Naive thymus-derived CD4-positive, alpha-beta T cell (primary cell): ENCODE results near the gene TGFBR2. TPM values are rescaled to one million over a fixed set of nuclear protein-coding genes. Genes with fewer than 3 reads are reported as not detected.
"Not testable (repeated sequence)": the region's sequence is repeated elsewhere in the genome, so short reads cannot be mapped to it uniquely, and the experiment has no call there.

ENCODE experiments used
- ATAC-seq: fragments of 150-1000 bp; cut with Tn5 transposase; 2 replicates; pipeline ENCODE4 v1.10.0; 2021; ENCODE audit warnings: mild to moderate bottlenecking, moderate library complexity
- CTCF ChIA-PET: fragments of 350-600 bp; sonication (Branson Sonifier 250); formaldehyde crosslinking; loops from one replicate; lab custom pipeline; 2021; ENCODE audit warnings: antibody characterized with exemption; lab: Charles Lee
- POLR2A ChIA-PET: fragments of 350-600 bp; sonication (Branson Sonifier 250); formaldehyde crosslinking; loops from one replicate; lab custom pipeline; 2021; ENCODE audit warnings: antibody characterized with exemption, inconsistent platforms; lab: Charles Lee
- DNase-seq, 9 donors: peaks; one replicate each; pipeline versions ENCODE4 v3.0.0 to v3.0.0-alpha.2; 2020 to 2022; ENCODE audit warnings: mixed read lengths in 1 of 9
- H3K27ac ChIP-seq: one replicate; pipeline ENCODE4 v1.7.0; 2013; ENCODE audit warnings: mild to moderate bottlenecking, low read depth, low read length, moderate library complexity
- H3K27me3 ChIP-seq, 2 donors: one replicate each; pipeline ENCODE4 v1.7.0; 2013; ENCODE audit warnings: low read length in 2 of 2, mild to moderate bottlenecking in 2 of 2, moderate library complexity in 2 of 2; ENCODE audit not compliant: control insufficient read depth in 2 of 2, insufficient read depth in 2 of 2
- H3K36me3 ChIP-seq, 3 experiments: 1 replicate in 2 of 3; 2 replicates in 1 of 3; pipeline ENCODE4 v1.7.0; 2013; ENCODE audit warnings: low read length in 3 of 3, mild to moderate bottlenecking in 3 of 3, moderate library complexity in 1 of 3; ENCODE audit not compliant: insufficient read depth in 3 of 3, control insufficient read depth in 2 of 3
- H3K4me1 ChIP-seq, 2 donors: one replicate each; pipeline ENCODE4 v1.7.0; 2013; ENCODE audit warnings: low read length in 2 of 2, mild to moderate bottlenecking in 2 of 2, moderate library complexity in 1 of 2; ENCODE audit not compliant: control insufficient read depth in 2 of 2, insufficient read depth in 2 of 2
- H3K4me3 ChIP-seq: 2 replicates; pipeline ENCODE4 v1.7.0; 2013; ENCODE audit warnings: mild to moderate bottlenecking, low read length
- H3K9me3 ChIP-seq, 3 experiments: 1 replicate in 2 of 3; 2 replicates in 1 of 3; pipeline ENCODE4 v1.7.0; 2013; ENCODE audit warnings: low read length in 3 of 3; ENCODE audit not compliant: control insufficient read depth in 2 of 3
- H3K27ac Mint-ChIP-seq, 9 donors: one replicate each; pipeline ENCODE4 v1.8.0; 2020 to 2022; ENCODE audit warnings: mixed read lengths in 9 of 9, mild to moderate bottlenecking in 8 of 9, moderate library complexity in 5 of 9, inconsistent platforms in 2 of 9
- H3K27me3 Mint-ChIP-seq, 5 donors: one replicate each; pipeline ENCODE4 v1.8.0; 2021 to 2022; ENCODE audit warnings: mixed read lengths in 5 of 5, mild to moderate bottlenecking in 1 of 5
- H3K36me3 Mint-ChIP-seq, 5 donors: one replicate each; pipeline ENCODE4 v1.8.0; 2020 to 2022; ENCODE audit warnings: mixed read lengths in 5 of 5, mild to moderate bottlenecking in 3 of 5, inconsistent platforms in 1 of 5
- H3K4me1 Mint-ChIP-seq, 7 donors: one replicate each; pipeline ENCODE4 v1.8.0; 2020 to 2022; ENCODE audit warnings: mixed read lengths in 7 of 7, mild to moderate bottlenecking in 3 of 7, inconsistent platforms in 1 of 7
- H3K4me3 Mint-ChIP-seq, 10 donors: one replicate each; pipeline ENCODE4 v1.8.0; 2020 to 2022; ENCODE audit warnings: mild to moderate bottlenecking in 10 of 10, mixed read lengths in 10 of 10, moderate library complexity in 6 of 10, inconsistent platforms in 2 of 10
- H3K9me3 Mint-ChIP-seq, 11 donors: one replicate each; pipeline ENCODE4 v1.8.0; 2020 to 2022; ENCODE audit warnings: mixed read lengths in 11 of 11, mild to moderate bottlenecking in 4 of 11, inconsistent platforms in 1 of 11, moderate library complexity in 1 of 11
- intact Hi-C, 2 donors: fragments of 100-400 bp; cut with micrococcal nuclease; formaldehyde crosslinking; loops; one replicate each; pipeline ENCODE4 v1.15.1; 2023
- polyA plus RNA-seq, 2 donors: library from polyadenylated mRNA; unstranded; fragments of 300-500 nt; fragmentation: Illumina TruSeq; gene quantifications; one replicate each; pipeline ENCODE4 v1.2.3, GENCODE V29; 2021
- total RNA-seq, 6 experiments: library from RNA in 5 of 6; stranded (reverse) in 5 of 6; gene quantifications; 1 replicate in 5 of 6; 2 replicates in 1 of 6; pipeline ENCODE4 v1.2.3 and lab custom pipeline; 2021 to 2026

The TGFBR2 gene
- total and polyA plus RNA-seq, 7 experiments from 2014 or later = 63.0 to 263 (median 155) TPM

DNA sequence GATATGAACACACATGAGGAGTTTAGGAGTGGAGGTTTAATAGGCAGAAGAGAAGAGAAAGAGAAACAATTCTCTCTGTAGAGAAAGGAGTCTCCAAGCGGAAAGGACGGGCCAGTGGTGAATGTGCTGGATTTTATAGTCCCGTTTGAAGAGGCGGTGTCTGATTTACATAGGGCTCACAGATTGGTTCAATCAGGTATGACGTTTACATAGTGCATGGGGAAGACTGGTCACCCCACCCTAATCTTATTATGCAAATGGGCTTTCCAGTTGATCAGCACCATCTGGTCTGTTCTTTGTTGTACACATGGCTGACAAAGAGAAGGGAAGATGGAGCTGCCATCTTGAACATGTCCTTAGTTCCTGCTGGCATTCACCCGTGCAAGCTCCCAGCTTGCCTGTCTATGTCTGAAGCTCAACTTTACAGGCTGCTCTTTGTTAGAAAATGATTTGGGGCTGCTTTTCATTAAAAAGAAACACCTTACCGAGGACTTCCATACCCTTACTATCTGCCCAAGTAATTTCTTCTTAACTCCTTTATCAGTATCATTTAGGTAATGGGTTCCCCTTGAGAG, 63.0 kb downstream of the TGFBR2 start:
- Mint-ChIP-seq H3K4me1 (peaks cover 66 to 100% (median 99%) of the 10 kb centered on the region in 7 donors), H3K27ac (peak overlapping the region; percentile 2 to 99 (median 95)), H3K4me3 (peak overlapping the region; percentile 14 to 93 (median 60)), H3K36me3 (peaks cover 27 to 64% (median 55%) of the 10 kb centered on the region in 5 donors)
- ATAC-seq, DNase-seq, H3K27me3 ChIP-seq, H3K27me3 Mint-ChIP-seq, H3K9me3 ChIP-seq, CTCF ChIA-PET, H3K4me3 ChIP-seq, H3K9me3 Mint-ChIP-seq: not testable (repeated sequence)
- POLR2A ChIA-PET = interaction anchor here (0.6 to 10.0 kb wide), 5 partner anchors 13 to 835 kb away, joined by 3 to 109 read pairs (median 4); partner anchors contain the start of gene TGFBR2
- H3K27ac ChIP-seq = peak overlapping the region; percentile 72
- peaks cover 52 to 94% of the 10 kb centered on the region in 2 donors for H3K4me1 ChIP-seq
- intact Hi-C loops = loop anchor here (5.0 to 10.0 kb wide), 2 partner anchors 37 to 795 kb away; no protein-coding TSS in a partner anchor
- H3K36me3 ChIP-seq = peaks cover 13 to 32% (median 29%) of the 10 kb centered on the region in 3 experiments

DNA sequence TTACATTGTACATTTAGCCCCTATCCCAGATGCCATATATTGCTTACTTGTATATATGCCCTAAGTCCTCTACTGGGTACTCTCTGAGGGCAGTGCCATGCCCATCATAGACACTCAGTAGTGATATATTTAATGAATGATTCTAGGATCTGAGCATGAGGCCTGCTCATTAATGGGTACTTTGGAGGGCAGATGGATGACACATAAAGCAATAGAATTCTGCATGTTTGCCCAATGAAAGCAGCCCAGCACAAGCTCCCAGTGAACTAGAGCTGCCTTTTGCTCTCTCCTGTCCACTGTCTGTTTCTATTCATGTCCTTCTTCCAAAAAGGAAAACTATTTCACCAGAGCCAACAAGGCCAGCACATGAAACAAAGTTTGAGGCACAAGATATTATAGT, 63.9 kb downstream of the TGFBR2 start:
- ChIA-PET POLR2A (interaction anchor here (0.7 to 10.0 kb wide), 9 partner anchors 10 to 64 kb away, joined by 3 to 109 read pairs (median 4); partner anchors contain the start of gene TGFBR2), CTCF (no interaction called here)
- no peaks in the 10 kb centered on the region for H3K27me3 ChIP-seq
- peaks cover 0 to 2% (median 0%) of the 10 kb centered on the region in 11 donors for H3K9me3 Mint-ChIP-seq
- peaks cover 17 to 37% (median 32%) of the 10 kb centered on the region in 3 experiments for H3K36me3 ChIP-seq
- H3K4me3 Mint-ChIP-seq = peak overlapping the region in 8 of 10 donors; percentile 3 to 93 (median 79)
- peaks cover 66 to 100% (median 99%) of the 10 kb centered on the region in 7 donors for H3K4me1 Mint-ChIP-seq
- no peaks in the 10 kb centered on the region for H3K9me3 ChIP-seq
- peaks cover 44 to 92% of the 10 kb centered on the region in 2 donors for H3K4me1 ChIP-seq
- H3K36me3 Mint-ChIP-seq = peaks cover 32 to 72% (median 64%) of the 10 kb centered on the region in 5 donors
- intact Hi-C loops = no loop called here
- ATAC-seq = no peak
- no peak for DNase-seq
- H3K4me3 ChIP-seq = no peak overlapping the region
- H3K27me3 Mint-ChIP-seq = no peaks in the 10 kb centered on the region
- peak overlapping the region; percentile 5 for H3K27ac ChIP-seq
- H3K27ac Mint-ChIP-seq = peak overlapping the region; percentile 21 to 99 (median 95)

DNA sequence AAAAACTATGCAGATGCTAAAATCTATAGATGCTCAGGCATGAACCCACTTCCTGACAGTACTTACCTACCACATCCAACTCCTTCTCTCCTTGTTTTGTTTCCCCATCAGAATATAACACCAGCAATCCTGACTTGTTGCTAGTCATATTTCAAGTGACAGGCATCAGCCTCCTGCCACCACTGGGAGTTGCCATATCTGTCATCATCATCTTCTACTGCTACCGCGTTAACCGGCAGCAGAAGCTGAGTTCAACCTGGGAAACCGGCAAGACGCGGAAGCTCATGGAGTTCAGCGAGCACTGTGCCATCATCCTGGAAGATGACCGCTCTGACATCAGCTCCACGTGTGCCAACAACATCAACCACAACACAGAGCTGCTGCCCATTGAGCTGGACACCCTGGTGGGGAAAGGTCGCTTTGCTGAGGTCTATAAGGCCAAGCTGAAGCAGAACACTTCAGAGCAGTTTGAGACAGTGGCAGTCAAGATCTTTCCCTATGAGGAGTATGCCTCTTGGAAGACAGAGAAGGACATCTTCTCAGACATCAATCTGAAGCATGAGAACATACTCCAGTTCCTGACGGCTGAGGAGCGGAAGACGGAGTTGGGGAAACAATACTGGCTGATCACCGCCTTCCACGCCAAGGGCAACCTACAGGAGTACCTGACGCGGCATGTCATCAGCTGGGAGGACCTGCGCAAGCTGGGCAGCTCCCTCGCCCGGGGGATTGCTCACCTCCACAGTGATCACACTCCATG, 65.3 kb downstream of the TGFBR2 start:
- Mint-ChIP-seq H3K4me3 (peak overlapping the region; percentile 69 to 93 (median 80)), H3K4me1 (peaks cover 71 to 100% (median 99%) of the 10 kb centered on the region in 7 donors), H3K27me3 (no peaks in the 10 kb centered on the region), H3K36me3 (peaks cover 36 to 86% (median 76%) of the 10 kb centered on the region in 5 donors), H3K27ac (peak overlapping the region; percentile 74 to 99 (median 95)), H3K9me3 (peaks cover 0 to 2% (median 0%) of the 10 kb centered on the region in 11 donors)
- ChIA-PET CTCF (interaction anchor here (0.9 to 1.4 kb wide), 2 partner anchors 17 to 558 kb away, joined by 3 to 4 read pairs; no protein-coding TSS in a partner anchor), POLR2A (interaction anchor here (0.6 to 10.0 kb wide), 11 partner anchors 10 to 66 kb away, joined by 3 to 109 read pairs (median 4); partner anchors contain the start of gene TGFBR2)
- H3K27me3 ChIP-seq = no peaks in the 10 kb centered on the region
- H3K9me3 ChIP-seq = no peaks in the 10 kb centered on the region
- intact Hi-C loops = no loop called here
- DNase-seq (peak in 1 of 9 donors; percentile 55), ATAC-seq (peak; percentile 25)
- H3K4me3 ChIP-seq = peak overlapping the region; percentile 15
- H3K27ac ChIP-seq = peak overlapping the region; percentile 59
- peaks cover 26 to 50% (median 42%) of the 10 kb centered on the region in 3 experiments for H3K36me3 ChIP-seq
- H3K4me1 ChIP-seq = peaks cover 32 to 85% of the 10 kb centered on the region in 2 donors

DNA sequence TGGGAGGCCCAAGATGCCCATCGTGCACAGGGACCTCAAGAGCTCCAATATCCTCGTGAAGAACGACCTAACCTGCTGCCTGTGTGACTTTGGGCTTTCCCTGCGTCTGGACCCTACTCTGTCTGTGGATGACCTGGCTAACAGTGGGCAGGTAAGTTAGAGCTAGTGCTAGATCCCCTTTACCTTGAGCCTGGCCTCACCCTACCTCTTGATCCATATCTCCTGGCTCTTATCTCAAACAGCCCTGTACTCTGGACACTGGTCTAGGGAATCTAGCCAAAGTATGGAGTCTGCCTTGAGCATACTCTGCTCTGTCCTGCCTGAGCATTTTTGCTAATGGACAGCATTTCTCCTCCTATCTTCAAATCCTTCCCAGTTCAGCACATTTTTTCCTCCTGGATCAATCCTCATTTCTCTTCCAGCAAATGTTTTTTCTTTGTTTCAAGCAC, 65.9 kb downstream of the TGFBR2 start:
- no peak for DNase-seq
- Histone ChIP-seq H3K9me3 (no peaks in the 10 kb centered on the region), H3K4me3 (peak overlapping the region; percentile 15), H3K4me1 (peaks cover 26 to 85% of the 10 kb centered on the region in 2 donors), H3K27ac (peak overlapping the region; percentile 59), H3K27me3 (no peaks in the 10 kb centered on the region), H3K36me3 (peaks cover 31 to 56% (median 42%) of the 10 kb centered on the region in 3 experiments)
- peaks cover 42 to 92% (median 82%) of the 10 kb centered on the region in 5 donors for H3K36me3 Mint-ChIP-seq
- peaks cover 0 to 2% (median 0%) of the 10 kb centered on the region in 11 donors for H3K9me3 Mint-ChIP-seq
- H3K27me3 Mint-ChIP-seq = no peaks in the 10 kb centered on the region
- H3K27ac Mint-ChIP-seq = peak overlapping the region; percentile 74 to 99 (median 95)
- intact Hi-C loops = no loop called here
- H3K4me1 Mint-ChIP-seq = peaks cover 73 to 100% (median 99%) of the 10 kb centered on the region in 7 donors
- peak overlapping the region; percentile 69 to 93 (median 80) for H3K4me3 Mint-ChIP-seq
- POLR2A ChIA-PET = interaction anchor here (0.6 to 10.0 kb wide), 8 partner anchors 9 to 77 kb away, joined by 3 to 109 read pairs (median 5); partner anchors contain the start of gene TGFBR2
- CTCF ChIA-PET = interaction anchor here (0.9 to 1.4 kb wide), 2 partner anchors 16 to 559 kb away, joined by 3 to 4 read pairs; no protein-coding TSS in a partner anchor
- no peak for ATAC-seq

DNA sequence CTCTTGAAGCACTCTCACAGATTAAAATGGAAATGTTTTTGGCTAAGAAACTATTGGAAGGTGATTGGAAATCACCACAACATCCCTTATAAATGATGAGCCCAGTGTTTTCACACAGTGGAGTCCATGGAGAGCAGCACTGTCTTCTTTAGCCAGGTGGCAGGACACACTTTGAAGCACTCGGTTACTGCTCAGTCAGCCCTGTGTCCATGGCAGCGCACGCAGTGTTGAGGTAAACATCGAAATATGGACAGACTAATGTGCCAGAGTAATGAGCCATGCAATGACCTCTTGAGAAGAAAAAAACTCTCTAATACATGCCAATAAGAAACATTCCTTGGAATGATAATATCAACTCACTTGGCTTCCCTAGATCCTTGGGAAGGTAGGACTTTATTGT, 66.6 kb downstream of the TGFBR2 start:
- peaks cover 48 to 98% (median 88%) of the 10 kb centered on the region in 5 donors for H3K36me3 Mint-ChIP-seq
- DNase-seq = no peak
- peak overlapping the region; percentile 15 for H3K4me3 ChIP-seq
- H3K27ac ChIP-seq = peak overlapping the region; percentile 59
- ChIA-PET POLR2A (interaction anchor here (0.5 to 10.0 kb wide), 7 partner anchors 8 to 76 kb away, joined by 3 to 109 read pairs (median 5); no protein-coding TSS in a partner anchor), CTCF (no interaction called here)
- peaks cover 19 to 85% of the 10 kb centered on the region in 2 donors for H3K4me1 ChIP-seq
- peaks cover 37 to 63% (median 42%) of the 10 kb centered on the region in 3 experiments for H3K36me3 ChIP-seq
- peak overlapping the region; percentile 74 to 99 (median 95) for H3K27ac Mint-ChIP-seq
- intact Hi-C loops = loop anchor here (1.0 kb wide), 2 partner anchors 8 to 9 kb away; no protein-coding TSS in a partner anchor
- no peak for ATAC-seq
- H3K27me3 ChIP-seq = no peaks in the 10 kb centered on the region
- no peaks in the 10 kb centered on the region for H3K27me3 Mint-ChIP-seq
- no peaks in the 10 kb centered on the region for H3K9me3 ChIP-seq
- H3K9me3 Mint-ChIP-seq = peaks cover 0 to 4% (median 0%) of the 10 kb centered on the region in 11 donors
- peak overlapping the region; percentile 69 to 93 (median 80) for H3K4me3 Mint-ChIP-seq
- peaks cover 74 to 100% (median 99%) of the 10 kb centered on the region in 7 donors for H3K4me1 Mint-ChIP-seq
